Uterus (tissue), 2 donors: ENCODE measurements around the gene ARL2.

Experiments
- CTCF ChIP-seq, 4 experiments: fragments of 200-600 bp in 2 of 4; fragments of 450-650 bp in 2 of 4; sonication (generic) in 2 of 4; IDR thresholded peaks; one replicate each; pipeline ENCODE4 v1.5.1; 2016 to 2019; ENCODE audit warnings: antibody characterized with exemption in 4 of 4, mild to moderate bottlenecking in 2 of 4, moderate library complexity in 1 of 4
- POLR2A ChIP-seq, 2 donors: fragments of 450-650 bp; IDR thresholded peaks; one replicate each; pipeline ENCODE4 v1.6.1; 2016; ENCODE audit warnings: antibody characterized with exemption in 2 of 2, mild to moderate bottlenecking in 1 of 2, moderate library complexity in 1 of 2

GRCh38 chr11:65063532-65063931 is 49.6 kb downstream of the ARL2 start:
- no peak for TF ChIP-seq CTCF (IDR thresholded peaks at IDR 0.05)
- TF ChIP-seq POLR2A (IDR thresholded peaks at IDR 0.05), result no peak
